Neural progenitor cell (in vitro differentiated cells): ENCODE data around the gene TMEM120B. TPM values are rescaled to one million over a fixed set of nuclear protein-coding genes. Genes with fewer than 3 reads are reported as not detected.

ENCODE experiments used
- DNase-seq: peaks from one replicate; pipeline ENCODE4 v3.0.0-alpha.2; 2016; ENCODE audit warnings: low spot score
- H2AFZ ChIP-seq: fragments of 200-600 bp; sonication (generic); replicated peaks from 2 replicates; pipeline ENCODE4 v1.6.1; 2016; ENCODE audit warnings: antibody characterized with exemption
- H3F3A ChIP-seq: fragments of 200-600 bp; sonication (generic); 2 replicates; pipeline ENCODE4 v1.6.1; 2016; ENCODE audit warnings: antibody characterized with exemption, low read depth
- H3K27ac ChIP-seq: fragments of 200-600 bp; sonication (generic); 2 replicates; pipeline ENCODE4 v1.5.1; 2016; ENCODE audit warnings: mild to moderate bottlenecking
- H3K27me3 ChIP-seq: fragments of 200-600 bp; sonication (generic); 2 replicates; pipeline ENCODE4 v1.6.1; 2016; ENCODE audit warnings: mild to moderate bottlenecking, moderate library complexity
- H3K36me3 ChIP-seq: fragments of 200-600 bp; sonication (generic); 2 replicates; pipeline ENCODE4 v1.5.1; 2016
- H3K4me1 ChIP-seq: fragments of 200-600 bp; sonication (generic); 2 replicates; pipeline ENCODE4 v1.6.1; 2016; ENCODE audit warnings: mixed run types
- H3K4me2 ChIP-seq: fragments of 200-600 bp; sonication (generic); 2 replicates; pipeline ENCODE4 v1.6.1; 2016
- H3K4me3 ChIP-seq: fragments of 200-600 bp; sonication (generic); 2 replicates; pipeline ENCODE4 v1.5.1; 2016
- H3K79me2 ChIP-seq: fragments of 200-600 bp; sonication (generic); 2 replicates; pipeline ENCODE4 v1.6.1; 2016; ENCODE audit warnings: low read depth
- H3K9ac ChIP-seq: fragments of 200-600 bp; sonication (generic); 2 replicates; pipeline ENCODE4 v1.6.1; 2016
- H3K9me3 ChIP-seq: fragments of 200-600 bp; sonication (generic); 2 replicates; pipeline ENCODE4 v1.5.1; 2016; ENCODE audit warnings: low read depth
- H4K20me1 ChIP-seq: fragments of 200-600 bp; sonication (generic); 2 replicates; pipeline ENCODE4 v1.6.1; 2016; ENCODE audit warnings: low read depth
- H3K27ac Mint-ChIP-seq: 3 replicates; pipeline ENCODE4 v1.8.0; 2021; ENCODE audit warnings: mixed read lengths
- H3K27me3 Mint-ChIP-seq: 2 replicates; pipeline ENCODE4 v1.8.0; 2022; ENCODE audit warnings: low read depth, mild to moderate bottlenecking, inconsistent platforms, moderate library complexity, mixed read lengths; ENCODE audit not compliant: insufficient read depth
- H3K36me3 Mint-ChIP-seq: 3 replicates; pipeline ENCODE4 v1.8.0; 2021; ENCODE audit warnings: mixed read lengths
- H3K4me1 Mint-ChIP-seq: 3 replicates; pipeline ENCODE4 v1.8.0; 2021; ENCODE audit warnings: mixed read lengths
- H3K4me3 Mint-ChIP-seq: 3 replicates; pipeline ENCODE4 v1.8.0; 2021; ENCODE audit warnings: mild to moderate bottlenecking, moderate library complexity, mixed read lengths
- H3K9me3 Mint-ChIP-seq: 3 replicates; pipeline ENCODE4 v1.8.0; 2020; ENCODE audit warnings: mixed read lengths
- CTCF ChIP-seq: fragments of 200-600 bp; sonication (generic); IDR thresholded peaks from 2 replicates; pipeline ENCODE4 v1.5.1; 2017; ENCODE audit warnings: antibody characterized with exemption, mild to moderate bottlenecking
- EZH2 ChIP-seq: fragments of 200-600 bp; sonication (generic); IDR thresholded peaks from 2 replicates; pipeline ENCODE4 v1.6.1; 2017; ENCODE audit warnings: antibody characterized with exemption, mild to moderate bottlenecking, moderate library complexity
- EZH2phosphoT487 ChIP-seq: fragments of 200-600 bp; sonication (generic); IDR thresholded peaks from 2 replicates; pipeline ENCODE4 v1.6.1; 2017; ENCODE audit warnings: antibody characterized with exemption
- total RNA-seq: library from RNA; depleted of rRNA; stranded (reverse); fragments of >200 nt; gene quantifications from 2 replicates; pipeline ENCODE4 v1.2.3, GENCODE V29; 2015; ENCODE audit warnings: low replicate concordance

Gene TMEM120B
- total RNA-seq, 1 donor from 2014 or later = 4.7 TPM

- H4K20me1 ChIP-seq = peaks cover 43% of the 10 kb centered on the region
- H3K4me1 ChIP-seq = peaks cover 16% of the 10 kb centered on the region
- peaks cover 90% of the 10 kb centered on the region for H3K79me2 ChIP-seq
- H3K4me2 ChIP-seq = peak overlapping the region; percentile 98
- H3K27ac Mint-ChIP-seq = peak overlapping the region; percentile 98
- peaks cover 8% of the 10 kb centered on the region for H3K27me3 Mint-ChIP-seq
- no peak overlapping the region for H3K27ac ChIP-seq
- peak overlapping the region; percentile 84 for H3K4me3 ChIP-seq
- H3K9me3 ChIP-seq = no peaks in the 10 kb centered on the region
- DNase-seq = peak; percentile 50
- peaks cover 17% of the 10 kb centered on the region for H3K36me3 Mint-ChIP-seq
- peaks cover 43% of the 10 kb centered on the region for H3F3A ChIP-seq
- no peak for TF ChIP-seq EZH2phosphoT487
- TF ChIP-seq EZH2 = no peak
- TF ChIP-seq CTCF = no peak
- H3K27me3 ChIP-seq = no peaks in the 10 kb centered on the region
- H3K4me1 Mint-ChIP-seq = peaks cover 25% of the 10 kb centered on the region
- no peaks in the 10 kb centered on the region for H3K9me3 Mint-ChIP-seq
- H3K36me3 ChIP-seq = no peaks in the 10 kb centered on the region
- peak overlapping the region; percentile 97 for H3K4me3 Mint-ChIP-seq
- peak overlapping the region; percentile 8 for H3K9ac ChIP-seq
- no peak overlapping the region for H2AFZ ChIP-seq
Measured at GRCh38 chr12:121804417-121805111, 92.0 kb downstream of the TMEM120B start.

GRCh38 chr12:121805171-121806008, 92.8 kb downstream of the TMEM120B start:
- Histone ChIP-seq H3F3A (peaks cover 36% of the 10 kb centered on the region), H3K9ac (peak overlapping the region; percentile 8), H4K20me1 (peaks cover 44% of the 10 kb centered on the region), H3K79me2 (peaks cover 88% of the 10 kb centered on the region), H3K4me3 (peak overlapping the region; percentile 84), H3K4me2 (peak overlapping the region; percentile 98), H2AFZ (no peak overlapping the region), H3K27me3 (no peaks in the 10 kb centered on the region), H3K36me3 (no peaks in the 10 kb centered on the region), H3K27ac (no peak overlapping the region), H3K4me1 (peaks cover 16% of the 10 kb centered on the region), H3K9me3 (no peaks in the 10 kb centered on the region)
- TF ChIP-seq EZH2phosphoT487 (no peak), EZH2 (no peak), CTCF (no peak)
- Mint-ChIP-seq H3K36me3 (peaks cover 19% of the 10 kb centered on the region), H3K4me3 (peak overlapping the region; percentile 97), H3K27ac (peak overlapping the region; percentile 90), H3K27me3 (peaks cover 7% of the 10 kb centered on the region), H3K4me1 (peaks cover 25% of the 10 kb centered on the region), H3K9me3 (no peaks in the 10 kb centered on the region)
- peak; percentile 52 for DNase-seq

- Histone ChIP-seq H2AFZ (no peak overlapping the region), H3K36me3 (no peaks in the 10 kb centered on the region), H3K27me3 (no peaks in the 10 kb centered on the region), H3K4me1 (peaks cover 19% of the 10 kb centered on the region), H3K9ac (no peak overlapping the region), H3K4me3 (peak overlapping the region; percentile 84), H3K9me3 (no peaks in the 10 kb centered on the region), H3F3A (peaks cover 38% of the 10 kb centered on the region), H3K27ac (no peak overlapping the region), H3K4me2 (peak overlapping the region; percentile 98), H4K20me1 (peaks cover 51% of the 10 kb centered on the region), H3K79me2 (peaks cover 89% of the 10 kb centered on the region)
- Mint-ChIP-seq H3K27ac (peak overlapping the region; percentile 90), H3K4me1 (peaks cover 29% of the 10 kb centered on the region), H3K4me3 (peak overlapping the region; percentile 97), H3K27me3 (peaks cover 7% of the 10 kb centered on the region), H3K36me3 (peaks cover 23% of the 10 kb centered on the region), H3K9me3 (no peaks in the 10 kb centered on the region)
- DNase-seq = no peak
- TF ChIP-seq CTCF = no peak
- TF ChIP-seq EZH2 = no peak
- no peak for TF ChIP-seq EZH2phosphoT487
Measured at GRCh38 chr12:121806009-121806545, 93.5 kb downstream of the TMEM120B start.
